Muscle layer of colon (tissue), 2 donors: ENCODE data around the gene DNAJC6.
"Not testable (repeated sequence)": the region's sequence is repeated elsewhere in the genome, so short reads cannot be mapped to it uniquely, and the experiment has no call there.

Experiments
- H3K27ac ChIP-seq: one replicate; pipeline ENCODE4 v1.7.0; 2013; ENCODE audit warnings: low read depth, mild to moderate bottlenecking, low read length, moderate library complexity
- H3K27me3 ChIP-seq, 2 donors: one replicate each; pipeline ENCODE4 v1.7.0; 2013; ENCODE audit warnings: low read length in 2 of 2, mild to moderate bottlenecking in 2 of 2; ENCODE audit not compliant: insufficient read depth in 2 of 2, control insufficient read depth in 1 of 2
- H3K36me3 ChIP-seq: one replicate; pipeline ENCODE4 v1.7.0; 2013; ENCODE audit warnings: mild to moderate bottlenecking, low read length; ENCODE audit not compliant: insufficient read depth
- H3K4me1 ChIP-seq: one replicate; pipeline ENCODE4 v1.7.0; 2013; ENCODE audit warnings: mild to moderate bottlenecking, low read length; ENCODE audit not compliant: insufficient read depth
- H3K4me3 ChIP-seq, 2 donors: one replicate each; pipeline ENCODE4 v1.7.0; 2013; ENCODE audit warnings: low read length in 2 of 2, low read depth in 1 of 2, mild to moderate bottlenecking in 1 of 2, moderate library complexity in 1 of 2
- H3K9ac ChIP-seq: one replicate; pipeline ENCODE4 v1.7.0; 2013; ENCODE audit warnings: low read length
- H3K9me3 ChIP-seq: one replicate; pipeline ENCODE4 v1.7.0; 2013; ENCODE audit warnings: mild to moderate bottlenecking, low read length
- donor health status: abdominal sarcoma.
- donor health status: Adenocarcinoma of cecum.

Gene DNAJC6

GRCh38 chr1:65363484-65363883 is 54.1 kb downstream of the DNAJC6 start:
- Histone ChIP-seq H3K4me1 (no peaks in the 10 kb centered on the region), H3K27me3 (no peaks in the 10 kb centered on the region), H3K9ac (no peak overlapping the region)

GRCh38 chr1:65368403-65368802 is 59.1 kb downstream of the DNAJC6 start:
- Histone ChIP-seq H3K9ac (no peak overlapping the region), H3K9me3 (no peaks in the 10 kb centered on the region), H3K36me3 (no peaks in the 10 kb centered on the region), H3K27me3 (no peaks in the 10 kb centered on the region), H3K27ac (no peak overlapping the region), H3K4me1 (no peaks in the 10 kb centered on the region), H3K4me3 (no peak overlapping the region)

More at GRCh38 chr1:65363484-65363883, 54.1 kb downstream of the DNAJC6 start:
- no peaks in the 10 kb centered on the region for H3K36me3 ChIP-seq
- H3K27ac ChIP-seq, result no peak overlapping the region
- H3K9me3 ChIP-seq, result no peaks in the 10 kb centered on the region
- H3K4me3 ChIP-seq, result no peak overlapping the region

- Histone ChIP-seq H3K9ac (no peak overlapping the region), H3K27me3 (no peaks in the 10 kb centered on the region), H3K9me3 (no peaks in the 10 kb centered on the region), H3K36me3 (no peaks in the 10 kb centered on the region), H3K4me3 (no peak overlapping the region), H3K27ac (no peak overlapping the region), H3K4me1 (no peaks in the 10 kb centered on the region)
Measured at GRCh38 chr1:65371544-65371943, 62.2 kb downstream of the DNAJC6 start.

GRCh38 chr1:65372557-65372956 is 63.2 kb downstream of the DNAJC6 start:
- Histone ChIP-seq H3K9ac (no peak overlapping the region), H3K9me3 (no peaks in the 10 kb centered on the region), H3K4me3 (no peak overlapping the region), H3K27ac (no peak overlapping the region), H3K36me3 (no peaks in the 10 kb centered on the region), H3K27me3 (no peaks in the 10 kb centered on the region), H3K4me1 (no peaks in the 10 kb centered on the region)

- Histone ChIP-seq H3K27ac (no peak overlapping the region), H3K9me3 (no peaks in the 10 kb centered on the region), H3K36me3 (no peaks in the 10 kb centered on the region), H3K27me3 (no peaks in the 10 kb centered on the region), H3K4me3 (no peak overlapping the region), H3K9ac (no peak overlapping the region), H3K4me1 (no peaks in the 10 kb centered on the region)
Measured at GRCh38 chr1:65377496-65378246, 68.3 kb downstream of the DNAJC6 start.

- H3K9me3 ChIP-seq, result no peaks in the 10 kb centered on the region
- no peak overlapping the region for H3K27ac ChIP-seq
- no peak overlapping the region for H3K9ac ChIP-seq
- no peaks in the 10 kb centered on the region for H3K27me3 ChIP-seq
- H3K4me1 ChIP-seq, result no peaks in the 10 kb centered on the region
- H3K4me3 ChIP-seq, result no peak overlapping the region
- no peaks in the 10 kb centered on the region for H3K36me3 ChIP-seq
Measured at GRCh38 chr1:65378247-65378946, 69.1 kb downstream of the DNAJC6 start.

GRCh38 chr1:65384426-65384825 is 75.1 kb downstream of the DNAJC6 start:
- H3K9me3 ChIP-seq, H3K9ac ChIP-seq, H3K36me3 ChIP-seq, H3K4me1 ChIP-seq, H3K4me3 ChIP-seq, H3K27ac ChIP-seq, H3K27me3 ChIP-seq: not testable (repeated sequence)

- Histone ChIP-seq H3K9me3 (no peaks in the 10 kb centered on the region), H3K27me3 (no peaks in the 10 kb centered on the region), H3K27ac (no peak overlapping the region), H3K4me1 (no peaks in the 10 kb centered on the region), H3K9ac (no peak overlapping the region), H3K4me3 (no peak overlapping the region), H3K36me3 (no peaks in the 10 kb centered on the region)
Measured at GRCh38 chr1:65386439-65386838, 77.1 kb downstream of the DNAJC6 start.

GRCh38 chr1:65387821-65388220 is 78.5 kb downstream of the DNAJC6 start:
- H3K27me3 ChIP-seq, result no peaks in the 10 kb centered on the region
- H3K4me3 ChIP-seq, result no peak overlapping the region
- H3K36me3 ChIP-seq, result no peaks in the 10 kb centered on the region
- H3K9me3 ChIP-seq, result no peaks in the 10 kb centered on the region
- H3K4me1 ChIP-seq, result no peaks in the 10 kb centered on the region
- H3K27ac ChIP-seq, result no peak overlapping the region
- no peak overlapping the region for H3K9ac ChIP-seq

GRCh38 chr1:65388908-65389695 is 79.8 kb downstream of the DNAJC6 start:
- no peaks in the 10 kb centered on the region for H3K27me3 ChIP-seq
- no peaks in the 10 kb centered on the region for H3K4me1 ChIP-seq
- no peaks in the 10 kb centered on the region for H3K9me3 ChIP-seq
- H3K27ac ChIP-seq, result no peak overlapping the region
- H3K36me3 ChIP-seq, result no peaks in the 10 kb centered on the region
- H3K9ac ChIP-seq, result no peak overlapping the region
- no peak overlapping the region for H3K4me3 ChIP-seq

GRCh38 chr1:65392497-65392896 is 83.2 kb downstream of the DNAJC6 start:
- Histone ChIP-seq H3K9ac (no peak overlapping the region), H3K27me3 (no peaks in the 10 kb centered on the region), H3K4me3 (no peak overlapping the region), H3K36me3 (no peaks in the 10 kb centered on the region), H3K9me3 (no peaks in the 10 kb centered on the region), H3K4me1 (no peaks in the 10 kb centered on the region), H3K27ac (no peak overlapping the region)
